ENCODE measurements around the gene FXYD7. TPM values are rescaled to one million over a fixed set of nuclear protein-coding genes. Genes with fewer than 3 reads are reported as not detected.

FXYD7 gene
- total RNA-seq, 2 experiments from 2014 or later = 8.3 to 8.8 TPM

GRCh38 chr19:35157431-35157830, 14.4 kb downstream of the FXYD7 start:
- H3K27me3 Mint-ChIP-seq = peaks cover under 1% of the 10 kb centered on the region
- H3K4me1 Mint-ChIP-seq = peaks cover 61% of the 10 kb centered on the region
- no peak overlapping the region for H3K27ac Mint-ChIP-seq
- peaks cover 16% of the 10 kb centered on the region for H3K9me3 Mint-ChIP-seq
- ChIA-PET POLR2A (interaction anchor here (1.1 to 10.6 kb wide), 2 partner anchors 8 to 13 kb away, joined by 3 to 106 read pairs; no protein-coding TSS in a partner anchor), CTCF (interaction anchor here (1.2 kb wide), 1 partner anchor 15 kb away, joined by 5 read pairs; no protein-coding TSS in a partner anchor)
- no peak for DNase-seq
- peak overlapping the region; percentile 100 for H3K4me3 Mint-ChIP-seq
- peaks cover 84% of the 10 kb centered on the region for H3K36me3 Mint-ChIP-seq (ENCODE audit: low read depth)

GRCh38 chr19:35159606-35160005, 16.6 kb downstream of the FXYD7 start:
- H3K4me1 Mint-ChIP-seq = peaks cover 61% of the 10 kb centered on the region
- H3K9me3 Mint-ChIP-seq = peaks cover 29% of the 10 kb centered on the region
- H3K27me3 Mint-ChIP-seq = no peaks in the 10 kb centered on the region
- no peak for DNase-seq
- H3K27ac Mint-ChIP-seq = no peak overlapping the region
- peaks cover 100% of the 10 kb centered on the region for H3K36me3 Mint-ChIP-seq (ENCODE audit: low read depth)
- H3K4me3 Mint-ChIP-seq = no peak overlapping the region
- ChIA-PET POLR2A (interaction anchor here (1.3 to 10.6 kb wide), 3 partner anchors 11 to 47 kb away, joined by 3 to 106 read pairs (median 7); no protein-coding TSS in a partner anchor), CTCF (interaction anchor here (1.6 kb wide), 1 partner anchor 58 kb away, joined by 3 read pairs; no protein-coding TSS in a partner anchor)

GRCh38 chr19:35160629-35161433, 17.8 kb downstream of the FXYD7 start:
- DNase-seq = no peak
- no peak overlapping the region for H3K27ac Mint-ChIP-seq
- POLR2A ChIA-PET = interaction anchor here (0.7 to 10.6 kb wide), 4 partner anchors 10 to 51 kb away, joined by 3 to 106 read pairs (median 5); no protein-coding TSS in a partner anchor
- peaks cover 64% of the 10 kb centered on the region for H3K4me1 Mint-ChIP-seq
- CTCF ChIA-PET = interaction anchor here (1.6 kb wide), 1 partner anchor 56 kb away, joined by 3 read pairs; no protein-coding TSS in a partner anchor
- peaks cover 100% of the 10 kb centered on the region for H3K36me3 Mint-ChIP-seq (ENCODE audit: low read depth)
- peaks cover 35% of the 10 kb centered on the region for H3K9me3 Mint-ChIP-seq
- no peak overlapping the region for H3K4me3 Mint-ChIP-seq
- H3K27me3 Mint-ChIP-seq = no peaks in the 10 kb centered on the region

- POLR2A ChIA-PET = interaction anchor here (0.7 to 10.6 kb wide), 5 partner anchors 9 to 53 kb away, joined by 3 to 106 read pairs (median 3); no protein-coding TSS in a partner anchor
- Mint-ChIP-seq H3K27me3 (no peaks in the 10 kb centered on the region), H3K4me1 (peaks cover 64% of the 10 kb centered on the region), H3K4me3 (no peak overlapping the region), H3K36me3 (ENCODE audit: low read depth) (peaks cover 100% of the 10 kb centered on the region), H3K9me3 (peaks cover 40% of the 10 kb centered on the region), H3K27ac (no peak overlapping the region)
- CTCF ChIA-PET = no interaction called here
- no peak for DNase-seq
These were observed 18.3 kb downstream of the FXYD7 start for GRCh38 chr19:35161434-35161743.

GRCh38 chr19:35162471-35163326, 19.6 kb downstream of the FXYD7 start:
- POLR2A ChIA-PET = interaction anchor here (0.6 to 10.6 kb wide), 5 partner anchors 8 to 577 kb away, joined by 3 to 106 read pairs (median 3); partner anchors contain the start of gene FXYD5
- CTCF ChIA-PET = interaction anchor here (0.8 to 1.8 kb wide), 3 partner anchors 9 to 21 kb away, joined by 3 to 6 read pairs (median 3); partner anchors contain the start of gene FXYD5
- no peak overlapping the region for H3K27ac Mint-ChIP-seq

GRCh38 chr19:35164418-35164817, 21.4 kb downstream of the FXYD7 start:
- H3K36me3 Mint-ChIP-seq (ENCODE audit: low read depth) = peaks cover 98% of the 10 kb centered on the region
- no peak overlapping the region for H3K4me3 Mint-ChIP-seq
- peaks cover 62% of the 10 kb centered on the region for H3K4me1 Mint-ChIP-seq
- H3K9me3 Mint-ChIP-seq = peaks cover 43% of the 10 kb centered on the region
- H3K27me3 Mint-ChIP-seq = no peaks in the 10 kb centered on the region
- H3K27ac Mint-ChIP-seq = no peak overlapping the region
- no peak for DNase-seq
- POLR2A ChIA-PET = interaction anchor here (1.0 kb wide), 2 partner anchors 10 to 42 kb away, joined by 3 to 6 read pairs; partner anchors contain the start of gene FXYD5
- CTCF ChIA-PET = interaction anchor here (1.8 kb wide), 1 partner anchor 10 kb away, joined by 6 read pairs; the partner anchor contains the start of gene FXYD5

More at GRCh38 chr19:35162471-35163326, 19.6 kb downstream of the FXYD7 start:
- no peak overlapping the region for H3K4me3 Mint-ChIP-seq
- no peaks in the 10 kb centered on the region for H3K27me3 Mint-ChIP-seq
- H3K36me3 Mint-ChIP-seq (ENCODE audit: low read depth) = peaks cover 100% of the 10 kb centered on the region
- DNase-seq = no peak
- H3K9me3 Mint-ChIP-seq = peaks cover 44% of the 10 kb centered on the region
- peaks cover 65% of the 10 kb centered on the region for H3K4me1 Mint-ChIP-seq

- Mint-ChIP-seq H3K4me3 (no peak overlapping the region), H3K36me3 (ENCODE audit: low read depth) (peaks cover 98% of the 10 kb centered on the region), H3K27ac (peak overlapping the region; percentile 53), H3K27me3 (no peaks in the 10 kb centered on the region), H3K9me3 (peaks cover 42% of the 10 kb centered on the region), H3K4me1 (peaks cover 62% of the 10 kb centered on the region)
- CTCF ChIA-PET = no interaction called here
- DNase-seq = no peak
- POLR2A ChIA-PET = interaction anchor here (9.7 kb wide), 1 partner anchor 7 kb away, joined by 106 read pairs; the partner anchor contains the start of gene FXYD5
These were observed 22.4 kb downstream of the FXYD7 start for GRCh38 chr19:35165200-35166058.

GRCh38 chr19:35166100-35167063, 23.3 kb downstream of the FXYD7 start:
- POLR2A ChIA-PET = interaction anchor here (1.2 to 9.7 kb wide), 5 partner anchors 8 to 47 kb away, joined by 3 to 106 read pairs (median 7); partner anchors contain the start of gene FXYD5
- H3K4me3 Mint-ChIP-seq = no peak overlapping the region
- no peaks in the 10 kb centered on the region for H3K27me3 Mint-ChIP-seq
- H3K9me3 Mint-ChIP-seq = peaks cover 38% of the 10 kb centered on the region
- peaks cover 64% of the 10 kb centered on the region for H3K4me1 Mint-ChIP-seq
- DNase-seq = no peak
- CTCF ChIA-PET = interaction anchor here (0.5 to 1.7 kb wide), 2 partner anchors 12 to 703 kb away, joined by 3 to 8 read pairs; partner anchors contain the start of gene FXYD5
- H3K27ac Mint-ChIP-seq = peak overlapping the region; percentile 84
- peaks cover 95% of the 10 kb centered on the region for H3K36me3 Mint-ChIP-seq (ENCODE audit: low read depth)

- CTCF ChIA-PET = interaction anchor here (1.7 kb wide), 1 partner anchor 13 kb away, joined by 8 read pairs; the partner anchor contains the start of gene FXYD5
- Mint-ChIP-seq H3K27ac (peak overlapping the region; percentile 84), H3K4me3 (no peak overlapping the region), H3K27me3 (no peaks in the 10 kb centered on the region), H3K36me3 (ENCODE audit: low read depth) (peaks cover 94% of the 10 kb centered on the region), H3K4me1 (peaks cover 63% of the 10 kb centered on the region), H3K9me3 (peaks cover 28% of the 10 kb centered on the region)
- DNase-seq = no peak
- POLR2A ChIA-PET = interaction anchor here (1.2 to 9.7 kb wide), 5 partner anchors 9 to 46 kb away, joined by 3 to 106 read pairs (median 7); partner anchors contain the start of gene FXYD5
These were observed 24.4 kb downstream of the FXYD7 start for GRCh38 chr19:35167251-35168119.

GRCh38 chr19:35168196-35168595, 25.1 kb downstream of the FXYD7 start:
- ChIA-PET CTCF (no interaction called here), POLR2A (interaction anchor here (0.7 to 9.7 kb wide), 3 partner anchors 10 to 43 kb away, joined by 4 to 106 read pairs (median 5); partner anchors contain the start of gene FXYD5)
- H3K4me3 Mint-ChIP-seq = no peak overlapping the region
- H3K27me3 Mint-ChIP-seq = no peaks in the 10 kb centered on the region
- no peak for DNase-seq
- peaks cover 94% of the 10 kb centered on the region for H3K36me3 Mint-ChIP-seq (ENCODE audit: low read depth)
- H3K9me3 Mint-ChIP-seq = peaks cover 26% of the 10 kb centered on the region
- peak overlapping the region; percentile 54 for H3K27ac Mint-ChIP-seq
- peaks cover 59% of the 10 kb centered on the region for H3K4me1 Mint-ChIP-seq
